NB4 (cell line): ENCODE results near the gene PIWIL4.

ENCODE experiments used
- DNase-seq: peaks from one replicate; pipeline ENCODE4 v3.0.0; 2010; ENCODE audit warnings: low read depth
- H3K4me3 ChIP-seq: one replicate; pipeline ENCODE4 v1.5.1; 2011; ENCODE audit warnings: mild to moderate bottlenecking, low read depth, low read length, moderate library complexity
- MYC ChIP-seq: IDR thresholded peaks from 2 replicates; pipeline ENCODE4 v1.6.1; 2011; ENCODE audit warnings: low read depth, low read length
- POLR2A ChIP-seq: IDR thresholded peaks from 2 replicates; pipeline ENCODE4 v1.6.1; 2011; ENCODE audit warnings: mild to moderate bottlenecking; ENCODE audit not compliant: insufficient read length; ENCODE audit errors: extremely low read depth
- TF ChIP-seq, protein P1 (sequence below): IDR thresholded peaks from one replicate; pipeline ENCODE4 v1.5.1; 2012; ENCODE audit warnings: low read depth, low read length
- TF ChIP-seq, protein P2 (sequence below): IDR thresholded peaks from 2 replicates; pipeline ENCODE4 v1.6.1; 2011; ENCODE audit warnings: low read depth, low read length

The PIWIL4 gene

DNA sequence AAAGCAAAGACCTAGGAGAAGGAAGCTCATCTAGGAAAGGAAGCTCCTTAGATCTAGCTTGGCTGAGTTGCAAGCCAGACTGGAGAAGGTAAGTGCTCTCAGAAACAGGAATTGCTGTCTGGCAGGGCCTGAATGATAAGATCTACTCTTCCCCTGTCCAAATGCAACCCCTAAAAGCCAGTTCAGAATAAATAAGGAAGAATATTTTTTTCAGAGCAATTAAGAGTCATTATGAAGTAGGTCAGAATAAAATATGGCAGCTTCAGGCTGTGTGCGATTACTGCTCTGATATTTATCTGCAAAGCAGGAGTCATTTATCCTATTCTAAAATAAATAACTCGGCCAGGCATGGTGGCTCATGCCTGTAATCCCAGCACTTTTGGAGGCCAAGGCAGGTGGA is 82.1 kb downstream of the PIWIL4 start:
- H3K4me3 ChIP-seq = no peak overlapping the region
- DNase-seq = no peak
- no peak for TF ChIP-seq POLR2A
- TF ChIP-seq, protein P1, sequence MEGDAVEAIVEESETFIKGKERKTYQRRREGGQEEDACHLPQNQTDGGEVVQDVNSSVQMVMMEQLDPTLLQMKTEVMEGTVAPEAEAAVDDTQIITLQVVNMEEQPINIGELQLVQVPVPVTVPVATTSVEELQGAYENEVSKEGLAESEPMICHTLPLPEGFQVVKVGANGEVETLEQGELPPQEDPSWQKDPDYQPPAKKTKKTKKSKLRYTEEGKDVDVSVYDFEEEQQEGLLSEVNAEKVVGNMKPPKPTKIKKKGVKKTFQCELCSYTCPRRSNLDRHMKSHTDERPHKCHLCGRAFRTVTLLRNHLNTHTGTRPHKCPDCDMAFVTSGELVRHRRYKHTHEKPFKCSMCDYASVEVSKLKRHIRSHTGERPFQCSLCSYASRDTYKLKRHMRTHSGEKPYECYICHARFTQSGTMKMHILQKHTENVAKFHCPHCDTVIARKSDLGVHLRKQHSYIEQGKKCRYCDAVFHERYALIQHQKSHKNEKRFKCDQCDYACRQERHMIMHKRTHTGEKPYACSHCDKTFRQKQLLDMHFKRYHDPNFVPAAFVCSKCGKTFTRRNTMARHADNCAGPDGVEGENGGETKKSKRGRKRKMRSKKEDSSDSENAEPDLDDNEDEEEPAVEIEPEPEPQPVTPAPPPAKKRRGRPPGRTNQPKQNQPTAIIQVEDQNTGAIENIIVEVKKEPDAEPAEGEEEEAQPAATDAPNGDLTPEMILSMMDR = no peak

DNA sequence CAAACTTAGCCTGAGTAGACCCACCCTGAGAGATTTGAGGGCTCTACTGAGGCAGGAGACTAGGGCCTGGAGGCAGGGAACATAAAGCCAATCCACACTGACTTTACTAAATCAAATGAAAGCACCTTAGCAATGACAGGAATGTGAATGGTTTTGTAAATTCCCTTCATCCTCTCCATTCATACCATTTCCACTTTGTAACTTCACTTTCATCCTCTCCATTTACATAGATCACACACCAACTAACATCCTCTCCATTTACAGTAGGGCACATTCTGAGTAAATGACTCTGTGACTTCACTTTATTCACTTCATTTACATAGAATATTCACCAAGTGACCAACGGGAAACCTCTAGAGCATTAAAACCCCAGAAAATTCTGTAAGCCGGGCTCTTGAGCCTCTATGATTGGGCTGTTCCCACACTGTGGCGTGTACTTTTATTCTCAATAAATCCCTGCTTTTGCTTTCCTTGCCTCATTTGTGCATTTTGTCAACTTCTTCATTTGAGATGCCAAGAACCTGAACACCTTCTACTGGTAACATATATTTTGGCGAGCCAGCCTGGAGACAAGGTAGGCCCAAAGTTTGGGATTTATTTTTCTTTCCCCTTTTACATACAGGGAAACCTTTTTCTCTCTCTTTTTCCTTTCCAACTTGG is 82.9 kb downstream of the PIWIL4 start:
- DNase-seq = no peak
- no peak overlapping the region for H3K4me3 ChIP-seq
- no peak for TF ChIP-seq POLR2A
- TF ChIP-seq, protein P1 = no peak
- TF ChIP-seq, protein P2, sequence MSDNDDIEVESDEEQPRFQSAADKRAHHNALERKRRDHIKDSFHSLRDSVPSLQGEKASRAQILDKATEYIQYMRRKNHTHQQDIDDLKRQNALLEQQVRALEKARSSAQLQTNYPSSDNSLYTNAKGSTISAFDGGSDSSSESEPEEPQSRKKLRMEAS = no peak
- TF ChIP-seq MYC = no peak

GRCh38 chr11:94650756-94651155 is 83.6 kb downstream of the PIWIL4 start:
- TF ChIP-seq MYC = no peak
- no peak for TF ChIP-seq POLR2A
- TF ChIP-seq, protein P2 = no peak
- TF ChIP-seq, protein P1 = no peak
- no peak overlapping the region for H3K4me3 ChIP-seq
- peak; percentile 34 for DNase-seq

DNA sequence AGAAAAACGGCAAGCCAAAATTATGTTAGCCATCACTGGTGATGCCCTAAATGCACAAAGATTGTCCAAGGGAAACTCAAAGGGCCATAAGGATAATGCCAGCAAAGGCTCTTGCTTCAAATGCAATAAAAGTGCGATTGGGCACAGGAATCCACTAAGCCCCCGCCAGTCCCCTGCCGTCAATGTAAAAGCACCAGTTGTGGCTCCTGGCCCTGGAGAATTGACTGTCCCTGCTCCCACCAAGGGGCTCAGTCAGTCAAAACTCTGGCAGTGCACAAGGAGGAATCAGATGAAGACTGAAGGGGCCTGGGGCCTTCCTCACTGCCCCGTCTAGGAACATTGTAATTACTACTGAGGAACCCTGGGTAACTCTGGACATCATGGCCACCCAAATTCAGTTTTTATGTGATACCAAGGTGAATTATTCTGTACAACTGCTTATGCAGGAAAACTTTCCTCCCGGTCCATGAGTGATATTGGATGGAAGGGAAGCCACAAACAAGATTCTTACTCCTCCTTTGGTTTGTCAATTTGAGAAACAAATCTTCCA is 85.6 kb downstream of the PIWIL4 start:
- no peak overlapping the region for H3K4me3 ChIP-seq
- TF ChIP-seq POLR2A = no peak
- no peak for DNase-seq

DNA sequence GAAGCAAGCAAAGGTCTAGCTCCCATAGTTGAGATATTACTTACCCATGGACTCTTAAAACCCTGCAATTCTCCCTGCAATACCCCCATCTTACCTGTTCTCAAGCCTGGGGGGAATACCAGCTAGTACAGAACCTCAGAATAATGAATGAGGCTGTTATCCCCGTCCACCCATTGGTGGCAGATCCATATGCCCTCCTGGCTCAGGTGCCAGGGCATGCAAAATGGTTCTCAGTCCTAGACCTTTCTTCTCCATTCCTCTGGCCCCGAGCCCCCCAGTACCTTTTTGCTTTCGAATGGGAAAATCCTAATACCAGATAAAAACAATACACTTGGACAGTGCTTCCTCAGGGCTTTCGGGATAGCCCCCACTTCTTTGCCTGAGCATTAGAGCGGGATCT is 86.4 kb downstream of the PIWIL4 start:
- TF ChIP-seq MYC = no peak
- TF ChIP-seq, protein P1 = no peak
- TF ChIP-seq POLR2A = no peak
- TF ChIP-seq, protein P2 = no peak
- no peak overlapping the region for H3K4me3 ChIP-seq
- DNase-seq = no peak

GRCh38 chr11:94654201-94654600 is 87.0 kb downstream of the PIWIL4 start:
- H3K4me3 ChIP-seq = no peak overlapping the region
- no peak for DNase-seq
- TF ChIP-seq, protein P2 = no peak
- TF ChIP-seq, protein P1 = no peak
- no peak for TF ChIP-seq MYC
- no peak for TF ChIP-seq POLR2A
